Upper lobe of left lung (tissue), 6 donors: ENCODE results near the gene PNO1. TPM values are rescaled to one million over a fixed set of nuclear protein-coding genes. Genes with fewer than 3 reads are reported as not detected.

Experiments used
- ATAC-seq, 2 donors: fragments of 200-7000 bp; cut with Tn5 transposase; one replicate each; pipeline ENCODE4 v1.9.1; 2022; ENCODE audit warnings: mild to moderate bottlenecking in 2 of 2, moderate library complexity in 2 of 2; ENCODE audit not compliant: low FRiP score in 2 of 2
- DNase-seq, 2 donors: peaks; one replicate each; pipeline ENCODE4 v3.0.0-alpha.2; 2019 to 2020
- H3K27ac ChIP-seq, 4 donors: fragments of 200-600 bp; sonication (generic); one replicate each; pipeline ENCODE4 v1.5.1; 2016 to 2019
- H3K27me3 ChIP-seq, 4 donors: fragments of 200-600 bp; sonication (generic); one replicate each; pipeline ENCODE4 v1.5.1; 2017 to 2019
- H3K36me3 ChIP-seq, 4 donors: fragments of 200-600 bp; sonication (generic); one replicate each; pipeline ENCODE4 v1.5.1; 2016 to 2019
- H3K4me1 ChIP-seq, 4 donors: fragments of 200-600 bp; sonication (generic); one replicate each; pipeline ENCODE4 v1.5.1; 2018 to 2019
- H3K4me3 ChIP-seq, 4 donors: fragments of 200-600 bp; sonication (generic); one replicate each; pipeline ENCODE4 v1.5.1; 2017 to 2019; ENCODE audit warnings: mild to moderate bottlenecking in 2 of 4, moderate library complexity in 1 of 4
- H3K9me3 ChIP-seq, 4 donors: fragments of 200-600 bp; sonication (generic); one replicate each; pipeline ENCODE4 v1.5.1; 2018 to 2019
- EP300 ChIP-seq, 4 donors: sonication (generic); formaldehyde crosslinking; IDR thresholded peaks; one replicate each; pipeline ENCODE4 v1.5.1; 2017; ENCODE audit warnings: antibody characterized with exemption in 4 of 4, control low read depth in 2 of 4
- POLR2A ChIP-seq, 4 donors: fragments of 450-650 bp; IDR thresholded peaks; one replicate each; pipeline ENCODE4 v1.5.1; 2016 to 2017; ENCODE audit warnings: antibody characterized with exemption in 4 of 4, mild to moderate bottlenecking in 2 of 4
- POLR2AphosphoS5 ChIP-seq, 2 donors: sonication (generic); formaldehyde crosslinking; IDR thresholded peaks; one replicate each; pipeline ENCODE4 v1.5.1; 2017; ENCODE audit warnings: antibody characterized with exemption in 2 of 2
- WGBS, 2 donors: methylation state at CpG; one replicate each; pipeline ENCODE4 v1.1.5; 2017 to 2018; 5-methylcytosine and 5-hydroxymethylcytosine counted together
- total RNA-seq, 6 donors: library from RNA; depleted of rRNA in 4 of 6; stranded (reverse); fragments of >200 nt in 4 of 6; gene quantifications; one replicate each; pipeline versions ENCODE4 v1.1.0 to v1.2.1, GENCODE V29; 2016 to 2021
- TF ChIP-seq, protein P1 (sequence below), 6 experiments: fragments of 450-650 bp in 4 of 6; fragments of 200-600 bp in 2 of 6; sonication (generic) in 2 of 6; IDR thresholded peaks; one replicate each; pipeline ENCODE4 v1.5.1; 2016 to 2019; ENCODE audit warnings: antibody characterized with exemption in 6 of 6
- donor health status: DM: no; HTN: no; CAD: no; lungs with moderate emphysema.
- donor health status: DM: no; HTN: yes; CAD: no; lungs with severe emphysema.

Gene PNO1
- total RNA-seq, 6 donors from 2014 or later, result 7.2 to 28.1 (median 13.6) TPM

- DNase-seq, result no peak
- Histone ChIP-seq H3K4me1 (peaks cover 10 to 11% (median 11%) of the 10 kb centered on the region in 4 donors), H3K27ac (no peak overlapping the region), H3K36me3 (peaks cover 7 to 68% (median 20%) of the 10 kb centered on the region in 4 donors), H3K9me3 (no peaks in the 10 kb centered on the region), H3K27me3 (no peaks in the 10 kb centered on the region), H3K4me3 (no peak overlapping the region)
- WGBS, 2 donors, result 90 to 95% methylated on average over 1 of the region's 1 CpG
- no peak for TF ChIP-seq EP300 (IDR thresholded peaks at IDR 0.05)
- no peak for TF ChIP-seq POLR2A (IDR thresholded peaks at IDR 0.05)
- TF ChIP-seq, protein P1, sequence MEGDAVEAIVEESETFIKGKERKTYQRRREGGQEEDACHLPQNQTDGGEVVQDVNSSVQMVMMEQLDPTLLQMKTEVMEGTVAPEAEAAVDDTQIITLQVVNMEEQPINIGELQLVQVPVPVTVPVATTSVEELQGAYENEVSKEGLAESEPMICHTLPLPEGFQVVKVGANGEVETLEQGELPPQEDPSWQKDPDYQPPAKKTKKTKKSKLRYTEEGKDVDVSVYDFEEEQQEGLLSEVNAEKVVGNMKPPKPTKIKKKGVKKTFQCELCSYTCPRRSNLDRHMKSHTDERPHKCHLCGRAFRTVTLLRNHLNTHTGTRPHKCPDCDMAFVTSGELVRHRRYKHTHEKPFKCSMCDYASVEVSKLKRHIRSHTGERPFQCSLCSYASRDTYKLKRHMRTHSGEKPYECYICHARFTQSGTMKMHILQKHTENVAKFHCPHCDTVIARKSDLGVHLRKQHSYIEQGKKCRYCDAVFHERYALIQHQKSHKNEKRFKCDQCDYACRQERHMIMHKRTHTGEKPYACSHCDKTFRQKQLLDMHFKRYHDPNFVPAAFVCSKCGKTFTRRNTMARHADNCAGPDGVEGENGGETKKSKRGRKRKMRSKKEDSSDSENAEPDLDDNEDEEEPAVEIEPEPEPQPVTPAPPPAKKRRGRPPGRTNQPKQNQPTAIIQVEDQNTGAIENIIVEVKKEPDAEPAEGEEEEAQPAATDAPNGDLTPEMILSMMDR (IDR thresholded peaks at IDR 0.05), result no peak
- no peak for TF ChIP-seq POLR2AphosphoS5 (IDR thresholded peaks at IDR 0.05)
- ATAC-seq, result no peak
These were observed 6.0 kb downstream of the PNO1 start for GRCh38 chr2:68163641-68164040.

DNA sequence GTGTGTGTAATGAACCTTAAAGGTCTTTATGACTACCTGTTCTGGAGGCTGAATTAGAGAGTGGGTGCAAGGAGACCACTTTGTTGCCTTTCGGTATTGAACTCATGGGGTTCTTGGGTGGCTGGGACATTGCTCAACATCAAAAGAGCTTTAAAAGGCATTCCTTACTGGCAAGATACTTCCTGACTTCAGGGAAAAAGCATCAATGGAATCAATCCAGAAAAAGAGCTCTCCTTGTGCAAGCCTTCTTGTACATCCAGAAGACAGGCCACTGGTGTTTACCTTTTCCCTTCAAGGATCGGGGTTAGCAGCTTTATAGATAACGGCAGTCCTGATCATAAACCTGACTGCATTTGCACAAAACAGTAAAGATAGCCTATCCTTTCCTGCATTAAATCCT lies 9.5 kb downstream of the PNO1 start:
- Histone ChIP-seq H3K27ac (no peak overlapping the region), H3K9me3 (no peaks in the 10 kb centered on the region), H3K36me3 (peaks cover 4 to 54% (median 14%) of the 10 kb centered on the region in 4 donors), H3K4me3 (no peak overlapping the region), H3K27me3 (no peaks in the 10 kb centered on the region), H3K4me1 (no peaks in the 10 kb centered on the region)
- WGBS, 2 donors, result 68 to 78% methylated on average over 3 of the region's 3 CpGs
- TF ChIP-seq, protein P1 (IDR thresholded peaks at IDR 0.05), result no peak
- no peak for TF ChIP-seq POLR2AphosphoS5 (IDR thresholded peaks at IDR 0.05)
- no peak for TF ChIP-seq EP300 (IDR thresholded peaks at IDR 0.05)
- TF ChIP-seq POLR2A (IDR thresholded peaks at IDR 0.05), result no peak
- ATAC-seq (no peak), DNase-seq (no peak)

DNA sequence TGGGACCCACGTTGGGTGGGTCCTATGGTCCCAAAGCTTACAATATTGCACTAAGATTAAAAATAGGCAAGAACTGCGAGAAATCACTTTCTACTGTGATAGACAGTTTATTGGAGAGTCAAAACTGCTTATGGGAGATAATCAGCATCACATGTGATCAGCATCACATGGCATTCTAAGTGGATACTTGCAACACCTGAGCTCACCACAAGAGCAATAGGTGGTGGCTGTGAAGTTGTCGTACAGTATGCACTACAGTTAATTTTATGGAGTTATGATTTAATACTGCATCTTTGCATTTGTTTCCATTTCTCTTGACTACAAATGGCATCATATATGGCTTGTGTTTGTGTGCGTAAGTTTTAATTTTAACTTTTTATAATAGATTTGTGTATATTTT lies 11.6 kb downstream of the PNO1 start:
- no peaks in the 10 kb centered on the region for H3K9me3 ChIP-seq
- no peaks in the 10 kb centered on the region for H3K27me3 ChIP-seq
- TF ChIP-seq POLR2A (IDR thresholded peaks at IDR 0.05) (no peak), POLR2AphosphoS5 (IDR thresholded peaks at IDR 0.05) (no peak), EP300 (IDR thresholded peaks at IDR 0.05) (no peak)
- TF ChIP-seq, protein P1 (IDR thresholded peaks at IDR 0.05), result no peak
- DNase-seq (no peak), ATAC-seq (no peak)
- H3K36me3 ChIP-seq, result peaks cover 0 to 44% (median 2%) of the 10 kb centered on the region in 4 donors
- no peaks in the 10 kb centered on the region for H3K4me1 ChIP-seq
- WGBS, 2 donors, result 91 to 97% methylated on average over 4 of the region's 4 CpGs
- no peak overlapping the region for H3K27ac ChIP-seq
- H3K4me3 ChIP-seq, result no peak overlapping the region

DNA sequence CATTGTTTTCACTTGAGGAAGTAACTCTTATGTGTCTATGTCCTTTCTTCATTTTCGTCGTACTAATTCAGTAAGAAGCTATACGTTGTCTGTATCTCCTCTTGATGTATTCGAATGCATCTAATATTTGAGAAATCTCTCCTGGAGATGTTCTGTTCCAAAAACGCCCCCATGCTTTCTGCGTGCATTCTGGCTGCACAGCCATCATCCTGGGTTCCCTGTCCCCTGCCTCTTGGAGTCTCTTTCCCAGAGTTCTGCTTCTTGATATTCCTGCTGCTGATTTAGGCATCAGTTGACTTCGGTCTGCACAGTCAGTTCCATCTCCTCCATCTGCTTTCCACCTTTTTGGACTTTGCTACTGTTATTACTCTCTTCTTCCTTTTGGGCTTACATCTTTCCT lies 13.5 kb downstream of the PNO1 start:
- Histone ChIP-seq H3K4me1 (no peaks in the 10 kb centered on the region), H3K4me3 (no peak overlapping the region), H3K9me3 (no peaks in the 10 kb centered on the region), H3K27ac (no peak overlapping the region), H3K27me3 (no peaks in the 10 kb centered on the region), H3K36me3 (peaks cover 0 to 53% (median 9%) of the 10 kb centered on the region in 4 donors)
- 92 to 96% methylated on average over 7 of the region's 7 CpGs for WGBS, 2 donors
- TF ChIP-seq, protein P1 (IDR thresholded peaks at IDR 0.05), result no peak
- TF ChIP-seq EP300 (IDR thresholded peaks at IDR 0.05), result no peak
- TF ChIP-seq POLR2AphosphoS5 (IDR thresholded peaks at IDR 0.05), result no peak
- no peak for TF ChIP-seq POLR2A (IDR thresholded peaks at IDR 0.05)
- DNase-seq, result no peak
- ATAC-seq, result no peak

DNA sequence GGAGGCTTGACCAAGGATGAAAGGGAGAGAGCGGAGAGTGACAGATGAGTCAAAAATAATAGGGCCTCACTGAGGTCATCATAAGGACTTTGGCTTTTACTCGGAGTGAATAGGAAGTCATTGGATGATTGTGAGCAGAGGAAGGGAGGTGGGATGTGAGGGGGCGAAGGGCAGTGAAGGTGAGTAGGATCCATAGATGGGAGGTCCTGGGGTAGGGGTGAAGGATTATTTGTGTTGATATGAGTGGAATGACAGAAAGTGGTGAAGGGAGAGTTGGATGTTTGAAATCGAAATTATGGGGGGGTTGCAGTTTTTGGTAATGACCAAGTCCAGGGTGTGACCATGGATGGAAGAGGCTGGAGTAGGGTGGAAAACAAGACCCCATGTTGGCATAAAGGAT lies 14.0 kb downstream of the PNO1 start:
- H3K27me3 ChIP-seq, result no peaks in the 10 kb centered on the region
- TF ChIP-seq POLR2A (IDR thresholded peaks at IDR 0.05) (no peak), POLR2AphosphoS5 (IDR thresholded peaks at IDR 0.05) (no peak), EP300 (IDR thresholded peaks at IDR 0.05) (no peak)
- TF ChIP-seq, protein P1 (IDR thresholded peaks at IDR 0.05), result no peak
- H3K36me3 ChIP-seq, result peaks cover 0 to 51% (median 9%) of the 10 kb centered on the region in 4 donors
- no peaks in the 10 kb centered on the region for H3K4me1 ChIP-seq
- no peak for ATAC-seq
- 84 to 91% methylated on average over 3 to 4 of the region's 4 CpGs for WGBS, 2 donors
- no peak overlapping the region for H3K4me3 ChIP-seq
- no peak for DNase-seq
- H3K9me3 ChIP-seq, result no peaks in the 10 kb centered on the region
- H3K27ac ChIP-seq, result no peak overlapping the region
